HG03342 (cell line): ENCODE measurements around the gene KAT6B.
A peak's percentile ranks its signal among the peaks of the same experiment; 100 is the strongest.

ENCODE experiments used
- ATAC-seq: cut with Tn5 transposase; IDR thresholded peaks from one replicate; pipeline ENCODE4 v1.9.1; 2021; ENCODE audit warnings: mild to moderate bottlenecking, moderate library complexity; ENCODE audit not compliant: unreplicated experiment

The KAT6B gene

DNA sequence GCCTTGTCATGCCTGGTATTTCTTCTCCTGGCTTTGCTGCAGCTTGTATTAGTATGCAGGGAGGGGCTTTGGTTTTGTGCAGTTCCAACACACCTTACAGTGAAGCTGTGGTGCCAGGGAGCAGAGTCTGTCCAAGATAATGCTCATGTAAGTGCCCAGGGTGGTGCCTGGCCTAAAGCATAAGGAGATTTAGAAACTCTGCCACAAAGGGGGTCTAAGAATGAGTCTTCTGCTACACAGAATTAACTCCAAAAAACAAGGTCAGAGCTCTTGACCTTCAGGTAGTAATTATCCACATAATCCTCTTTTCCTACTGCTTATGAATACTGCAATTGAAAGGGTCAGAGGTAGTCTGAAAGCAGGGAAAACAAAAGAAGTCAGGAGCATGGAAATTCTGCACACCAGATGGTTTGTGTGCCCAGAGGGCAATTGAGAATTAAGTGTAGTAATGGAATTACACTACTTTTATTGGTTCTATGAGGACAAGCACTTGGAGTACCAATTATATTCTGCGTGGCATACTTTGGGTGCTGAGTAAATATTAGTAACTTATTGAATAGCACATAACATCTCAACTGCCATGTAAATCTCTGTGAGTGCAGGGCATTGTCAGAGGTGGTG is 121.5 kb downstream of the KAT6B start:
- ATAC-seq = no peak

DNA sequence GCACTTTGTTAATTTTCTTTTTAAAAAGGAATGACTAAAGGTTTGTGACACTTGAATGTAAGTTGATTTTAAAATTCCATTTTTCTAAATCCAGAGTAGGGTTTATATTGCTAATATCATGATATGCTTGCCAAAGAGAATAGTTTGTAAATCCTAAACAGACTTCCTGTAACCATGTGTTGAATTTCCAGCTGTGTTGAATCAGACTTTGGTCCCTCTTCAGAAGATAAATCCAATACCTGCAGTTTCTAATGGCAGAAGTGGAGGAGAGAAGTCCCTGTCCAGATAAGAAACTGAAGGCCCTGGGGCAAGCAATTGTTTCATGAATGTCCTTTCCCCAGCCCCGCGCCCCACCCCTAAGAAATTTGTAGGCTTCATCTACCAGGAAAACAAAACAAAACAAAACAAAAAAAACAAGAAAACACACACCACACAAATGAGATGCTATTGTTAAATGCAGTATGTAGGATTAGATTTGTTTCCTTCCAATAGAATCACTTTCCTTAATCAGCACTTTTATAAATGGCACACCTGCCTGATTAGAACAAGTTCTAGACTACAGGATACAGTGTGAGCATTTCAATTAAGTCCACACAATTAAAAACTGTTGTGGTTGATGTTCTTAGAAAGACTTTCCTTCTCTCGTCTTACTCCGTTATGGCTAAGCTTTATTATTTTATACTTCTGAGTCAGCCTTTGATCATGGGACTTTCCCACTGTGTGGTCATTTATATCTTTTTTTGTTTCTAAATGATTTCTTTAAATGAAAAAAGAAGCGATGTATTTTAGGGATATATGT is 122.8 kb downstream of the KAT6B start:
- ATAC-seq = no peak

DNA sequence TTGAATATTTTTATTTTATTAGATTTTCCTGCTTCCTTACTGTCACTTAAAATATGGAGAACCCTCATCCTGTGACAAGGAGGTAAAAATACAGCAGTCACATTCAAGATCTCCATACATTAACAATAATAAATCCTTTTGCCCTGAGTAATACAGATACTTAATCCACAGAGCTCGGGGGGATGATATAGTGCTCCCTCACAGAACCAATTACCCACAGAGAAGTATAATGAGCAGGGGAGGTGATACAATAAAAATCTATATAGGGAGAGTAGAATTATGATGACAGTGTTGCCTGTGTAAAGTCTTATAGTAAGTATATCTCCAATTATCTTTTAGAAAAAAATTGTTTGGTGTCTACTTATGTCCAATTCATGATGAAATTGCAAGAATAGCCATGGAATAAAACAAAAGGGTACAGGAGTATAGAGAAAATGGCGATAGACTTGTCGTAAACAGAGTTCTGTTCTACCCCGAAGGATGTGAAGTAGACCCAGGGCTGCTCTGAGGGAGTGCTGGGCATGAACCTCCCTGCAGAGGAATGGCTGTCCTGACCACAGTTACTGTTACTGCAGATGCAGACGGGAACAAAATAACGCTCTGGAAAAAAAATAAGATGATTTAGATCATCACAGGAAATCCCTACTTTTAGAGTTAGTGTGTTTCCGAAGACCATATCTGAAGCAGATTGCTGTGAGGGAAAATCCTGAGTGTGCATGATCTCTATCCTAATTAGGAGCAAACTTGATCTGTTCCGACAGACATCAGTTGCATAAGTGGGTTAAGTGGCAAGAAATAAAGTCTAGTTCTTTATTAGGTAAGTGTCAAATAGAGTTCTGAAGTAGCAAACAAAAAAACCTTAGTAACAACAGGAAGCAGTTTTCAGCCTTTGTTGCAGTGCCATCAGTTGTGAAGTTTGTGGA is 123.7 kb downstream of the KAT6B start:
- ATAC-seq = no peak

DNA sequence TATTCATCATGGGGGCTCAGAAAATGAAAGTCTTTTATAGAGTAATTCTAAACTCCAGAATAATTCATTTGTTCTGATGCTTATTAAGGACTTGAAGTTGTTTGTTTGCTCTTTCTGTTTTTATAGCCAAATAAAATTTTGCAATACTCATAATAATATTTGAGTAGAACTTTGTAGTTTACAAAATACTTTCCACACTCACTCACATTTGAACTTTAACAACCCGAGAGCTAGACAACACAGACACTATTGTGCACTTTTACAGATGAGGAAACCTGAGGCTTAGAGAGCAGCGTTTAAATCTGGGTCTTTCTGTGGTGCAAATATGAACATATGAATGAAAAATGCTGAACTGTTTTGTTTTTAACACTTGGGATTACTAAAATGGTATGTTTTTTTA is 126.8 kb downstream of the KAT6B start:
- no peak for ATAC-seq

DNA sequence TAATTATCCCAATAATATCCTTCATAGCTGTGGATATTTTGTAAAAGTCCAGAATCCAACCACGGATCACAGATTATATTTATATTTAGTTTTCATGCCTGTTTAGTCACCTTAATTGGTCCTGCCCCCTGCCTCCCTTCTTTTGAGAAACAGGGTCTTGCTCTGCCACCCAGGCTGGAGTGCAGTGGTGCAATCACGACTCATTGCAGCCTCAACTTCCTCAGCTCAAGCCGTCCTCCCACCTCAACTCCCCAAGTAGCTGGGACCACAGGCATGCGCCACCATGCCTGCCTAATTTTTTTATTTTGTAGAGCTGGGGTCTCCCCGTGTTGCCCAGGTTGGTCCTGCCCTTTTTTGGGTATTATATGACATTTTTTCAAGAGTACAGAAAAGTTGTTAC is 129.4 kb downstream of the KAT6B start:
- ATAC-seq = no peak

DNA sequence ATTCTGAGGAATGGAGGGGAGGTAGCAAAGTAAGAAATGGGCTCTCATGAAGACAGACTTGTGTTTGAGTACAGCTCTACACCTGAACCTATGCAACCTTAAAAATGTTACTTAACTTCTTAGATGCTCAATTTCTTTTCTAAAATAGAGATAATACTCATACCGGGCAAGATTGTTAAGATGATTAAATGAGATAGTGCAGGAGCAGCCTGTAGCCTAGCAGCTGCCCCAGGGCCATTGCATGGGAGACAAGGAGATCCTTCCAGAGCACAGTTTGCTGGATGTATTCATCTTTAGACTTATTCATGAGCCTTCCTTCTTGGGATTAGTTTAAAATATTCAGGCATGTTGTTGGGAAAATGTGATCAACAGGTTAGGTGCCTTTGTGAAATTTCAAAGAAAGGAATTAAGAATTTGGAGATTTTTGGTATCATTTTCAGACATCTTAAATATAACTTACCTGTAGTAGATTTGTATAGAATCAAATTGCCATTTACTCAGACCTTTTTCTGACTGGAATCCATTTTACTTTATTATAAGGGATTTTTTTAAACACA is 130.2 kb downstream of the KAT6B start:
- no peak for ATAC-seq

DNA sequence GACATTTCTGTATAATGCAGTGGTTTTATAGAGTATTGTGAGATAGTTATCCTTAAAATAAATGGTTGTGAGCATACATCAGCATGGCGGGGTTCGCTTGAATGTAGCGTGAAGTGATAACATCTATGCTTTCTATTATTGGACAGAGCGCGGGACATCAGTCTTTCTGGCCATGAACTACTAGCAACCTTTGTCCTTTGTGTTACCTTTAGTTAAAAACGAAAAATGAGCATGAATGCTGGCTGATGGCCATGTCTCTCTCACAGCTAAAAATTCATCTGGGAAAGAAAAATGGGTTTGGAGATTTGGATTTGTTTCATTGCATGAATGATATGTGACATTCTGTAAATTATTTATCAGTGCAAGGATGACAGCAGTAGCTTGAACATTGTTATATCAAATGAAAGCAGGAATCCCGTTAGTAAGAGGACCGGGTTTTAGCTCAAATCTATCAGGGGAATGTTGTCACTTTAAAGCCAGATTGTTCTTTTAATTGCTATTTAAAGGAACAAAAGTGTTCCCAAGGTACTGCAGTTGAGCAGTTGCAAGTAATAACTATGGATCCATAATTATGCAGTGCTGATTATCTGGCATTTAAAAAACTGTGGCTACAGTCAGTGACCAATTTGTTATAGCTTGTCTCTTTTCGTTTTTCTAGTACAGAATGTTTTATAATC is 131.0 kb downstream of the KAT6B start:
- ATAC-seq = no peak

DNA sequence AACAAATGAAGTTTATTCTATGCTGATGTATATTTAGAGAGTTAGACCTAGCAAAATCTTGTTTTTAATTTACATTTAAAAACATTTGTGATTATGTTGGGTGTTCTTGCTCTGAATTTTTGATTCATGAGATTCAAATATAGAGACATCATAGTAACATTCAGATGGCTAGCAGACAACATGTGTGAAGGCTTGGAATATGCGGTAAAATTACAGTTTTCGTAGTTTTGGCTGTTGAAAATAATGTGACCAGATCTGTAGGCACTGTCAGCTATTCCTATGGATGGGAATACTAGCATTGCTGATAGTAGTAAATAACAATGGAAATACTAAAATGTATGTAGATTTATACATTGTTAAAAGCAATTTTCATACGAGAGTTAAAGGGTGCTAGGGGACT is 131.9 kb downstream of the KAT6B start:
- no peak for ATAC-seq

DNA sequence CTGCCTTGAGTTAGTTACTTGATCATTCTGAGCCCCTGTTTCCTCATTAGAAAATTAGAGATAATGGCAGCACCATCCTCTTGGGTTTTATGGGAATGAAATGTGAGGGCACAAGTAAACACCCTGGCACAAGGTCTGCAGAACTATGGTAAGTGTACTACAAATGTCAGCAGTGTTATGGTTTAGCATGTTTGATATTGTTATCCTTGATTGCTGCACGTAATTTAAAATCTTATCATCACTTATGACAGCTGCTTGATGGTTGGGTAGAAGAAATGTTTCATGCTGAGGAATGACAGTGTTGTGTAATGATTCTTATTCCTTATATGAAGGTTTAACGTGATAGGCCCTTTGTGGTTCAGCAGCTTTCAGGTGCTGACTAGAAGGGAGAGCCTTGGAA is 134.3 kb downstream of the KAT6B start:
- no peak for ATAC-seq

DNA sequence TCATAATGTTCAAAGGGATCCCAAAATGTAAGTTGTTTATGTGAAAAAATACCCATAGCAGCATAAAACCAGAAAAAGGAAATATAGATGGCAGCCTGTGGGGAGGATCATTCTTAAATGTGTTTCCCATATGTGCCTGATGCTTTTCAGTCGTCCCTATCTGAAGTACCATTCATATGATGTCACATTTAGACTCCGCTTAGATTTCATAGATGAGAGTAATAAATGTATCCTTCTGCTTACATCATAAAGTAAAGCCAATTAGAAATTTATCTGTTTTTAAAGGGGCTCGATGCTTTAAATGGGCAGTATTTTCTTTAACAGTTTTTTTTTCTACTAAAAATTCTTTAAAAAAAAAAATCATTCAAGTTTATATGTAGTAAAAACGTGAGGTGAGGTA is 136.1 kb downstream of the KAT6B start:
- no peak for ATAC-seq

DNA sequence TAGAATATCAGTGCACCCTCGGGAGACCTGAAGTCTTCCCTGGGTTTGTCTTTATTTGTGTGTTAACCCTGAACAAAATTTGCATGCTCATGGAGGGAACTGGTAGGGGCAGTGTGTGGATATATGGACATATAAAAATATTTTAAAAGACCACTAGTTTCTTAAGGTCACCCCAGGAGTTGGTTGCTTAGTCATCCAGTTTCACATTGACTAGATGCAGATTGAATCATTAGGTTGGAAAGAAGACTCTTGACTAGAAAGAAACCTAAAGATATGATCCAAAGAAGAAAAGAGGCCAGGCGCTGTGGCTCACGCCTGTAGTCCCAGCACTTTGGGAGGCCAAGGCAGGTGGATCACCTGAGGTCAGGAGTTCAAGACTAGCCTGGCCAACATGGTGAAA is 137.1 kb downstream of the KAT6B start:
- ATAC-seq = peak; percentile 49

DNA sequence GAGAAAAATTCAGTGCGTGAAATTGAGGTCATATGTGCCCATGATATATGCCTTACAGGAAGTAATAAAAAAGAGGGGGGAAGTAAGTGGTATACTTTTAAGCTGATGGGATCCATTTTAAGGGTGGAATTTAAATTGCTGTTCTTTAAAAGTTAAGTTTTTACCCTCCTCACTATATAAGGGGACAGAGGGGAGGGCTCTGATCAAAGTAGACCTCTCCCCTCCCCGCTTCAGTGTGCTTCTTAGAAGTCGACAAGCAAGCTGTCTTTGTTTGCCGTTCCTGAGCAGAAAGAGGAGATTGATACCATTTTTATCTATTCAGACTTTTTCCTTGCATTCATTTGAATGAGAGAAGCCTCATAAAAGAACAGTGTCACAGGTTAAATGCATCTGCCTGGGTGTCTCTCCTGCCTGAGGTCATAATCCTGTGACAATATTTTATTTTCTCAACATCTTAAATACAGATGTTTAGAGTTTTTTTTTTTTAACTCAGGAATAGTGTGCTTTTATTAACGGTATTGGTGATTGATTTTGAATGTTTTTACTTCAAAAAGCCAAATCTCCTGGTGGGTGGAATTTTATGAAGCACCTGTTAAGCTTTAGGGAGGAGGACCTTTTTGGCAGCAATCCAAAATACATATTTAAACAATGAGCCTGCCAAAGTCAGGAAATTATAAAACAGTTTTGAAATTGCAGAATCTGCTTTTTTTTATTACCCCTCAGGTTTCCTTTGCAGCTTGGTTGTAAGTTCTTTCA is 141.7 kb downstream of the KAT6B start:
- no peak for ATAC-seq

DNA sequence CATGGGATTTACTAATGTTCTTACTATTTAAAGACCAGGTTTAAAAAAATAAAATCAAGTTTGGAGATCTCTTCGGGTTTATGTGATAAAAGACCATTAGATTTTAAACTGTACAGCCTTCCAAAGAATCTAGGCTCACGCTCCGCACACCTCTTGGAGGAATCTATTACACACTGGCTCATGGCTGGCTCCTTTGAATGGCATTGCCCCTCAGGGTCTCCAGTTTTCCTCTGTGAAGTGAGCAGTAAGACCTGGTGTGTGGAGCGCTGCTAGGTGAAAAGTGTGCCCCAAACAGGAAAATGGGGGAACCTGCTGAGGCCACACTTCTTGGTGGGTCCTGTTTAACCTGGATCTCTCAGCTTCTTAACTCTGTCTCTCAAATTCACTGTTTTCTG is 142.3 kb downstream of the KAT6B start:
- ATAC-seq = no peak

DNA sequence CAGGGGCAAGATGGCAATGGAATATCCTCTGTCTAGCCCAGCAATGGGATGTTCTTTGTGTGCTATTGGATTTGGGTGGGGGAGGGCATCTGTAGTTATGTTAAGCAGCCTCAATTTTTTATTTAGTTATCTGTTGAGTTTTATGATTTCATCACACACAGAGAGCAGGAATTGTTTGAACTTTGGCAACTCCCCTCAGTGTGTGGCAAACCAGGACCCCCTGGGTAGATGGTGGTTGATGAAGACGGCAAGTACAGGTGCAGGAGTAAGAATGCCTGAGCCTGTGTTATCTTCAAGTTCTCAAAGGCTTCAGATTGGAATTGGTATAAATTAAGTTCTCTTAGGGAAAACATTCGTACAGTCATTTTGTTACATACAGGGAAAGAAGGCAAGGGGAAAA is 142.7 kb downstream of the KAT6B start:
- no peak for ATAC-seq

DNA sequence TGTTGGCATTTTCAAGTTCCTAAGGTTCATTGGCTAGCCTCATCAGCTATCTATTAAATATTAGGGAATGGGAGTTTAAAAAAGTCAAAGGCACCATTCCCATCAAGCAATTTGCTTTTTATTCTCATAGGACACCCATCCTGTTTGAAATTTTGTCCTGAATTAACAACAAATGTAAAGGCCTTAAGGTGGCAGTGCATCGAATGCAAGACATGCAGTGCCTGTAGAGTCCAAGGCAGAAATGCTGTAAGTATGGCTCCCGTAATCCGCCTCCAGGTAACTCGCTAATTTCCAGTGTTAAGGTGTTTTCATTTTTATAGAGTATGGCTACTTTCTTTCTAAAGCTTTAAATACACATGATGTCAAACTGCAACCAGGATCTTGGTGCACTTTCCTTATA is 143.1 kb downstream of the KAT6B start:
- no peak for ATAC-seq

DNA sequence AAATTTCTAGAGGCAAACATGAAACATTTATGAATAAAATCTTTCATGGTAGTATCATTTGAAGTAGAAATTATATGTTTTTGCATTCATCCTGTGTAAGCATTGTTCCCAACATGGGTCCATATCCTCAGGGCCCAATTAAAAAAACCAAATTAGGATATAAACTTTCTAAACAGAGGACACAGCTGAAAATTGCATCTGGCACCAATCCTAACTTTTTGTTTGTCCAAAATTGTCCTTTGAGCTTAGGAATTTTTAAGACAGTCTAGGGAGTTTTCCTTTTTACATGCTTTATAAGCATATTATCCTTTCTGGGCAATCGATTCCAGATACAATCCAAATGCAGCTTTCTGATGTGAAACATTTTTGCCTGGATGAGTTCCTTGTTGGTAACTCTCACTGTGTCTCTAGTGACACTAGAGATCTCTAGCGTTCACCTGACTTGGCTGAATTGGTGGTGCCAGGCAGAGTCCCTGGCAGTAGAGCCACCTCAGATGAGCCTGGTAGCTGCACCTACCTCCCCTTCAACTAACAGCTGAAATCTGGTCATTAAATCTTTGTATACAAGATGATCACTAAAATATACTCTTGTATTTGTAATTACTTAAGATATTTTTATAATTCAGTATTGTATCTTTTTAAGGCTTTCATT is 147.5 kb downstream of the KAT6B start:
- ATAC-seq = no peak

DNA sequence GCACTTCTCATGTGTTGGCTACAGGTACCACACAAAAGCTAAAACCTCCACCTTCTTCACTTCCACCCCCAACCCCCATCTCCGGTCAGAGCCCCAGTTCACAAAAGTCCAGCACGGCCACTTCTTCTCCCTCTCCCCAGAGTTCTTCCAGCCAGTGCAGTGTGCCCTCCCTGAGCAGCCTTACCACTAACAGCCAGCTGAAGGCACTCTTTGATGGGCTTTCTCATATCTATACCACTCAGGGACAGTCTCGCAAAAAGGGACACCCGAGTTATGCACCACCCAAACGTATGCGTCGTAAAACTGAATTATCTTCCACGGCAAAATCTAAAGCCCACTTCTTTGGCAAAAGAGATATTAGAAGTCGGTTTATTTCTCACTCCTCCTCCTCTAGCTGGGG is 149.4 kb downstream of the KAT6B start:
- ATAC-seq = no peak

DNA sequence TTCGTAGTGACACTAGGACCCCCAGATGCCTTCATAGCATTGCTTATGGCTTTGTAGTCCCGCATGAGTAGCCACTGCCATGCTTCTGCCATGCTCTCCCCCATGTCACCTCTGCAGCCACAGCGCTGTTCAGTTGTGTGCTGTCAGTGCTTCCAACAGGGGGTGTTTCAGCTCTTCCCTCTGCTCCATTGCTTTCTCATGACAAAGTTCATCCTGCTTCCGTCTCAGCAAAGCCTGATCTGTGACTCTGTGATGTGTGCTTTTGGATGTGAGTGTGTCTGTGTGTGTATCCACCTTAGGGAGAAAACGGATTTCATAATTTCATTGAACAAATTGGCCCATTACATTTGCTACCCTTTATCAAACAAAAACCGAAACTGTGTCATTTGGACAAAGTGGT is 150.2 kb downstream of the KAT6B start:
- ATAC-seq = no peak

DNA sequence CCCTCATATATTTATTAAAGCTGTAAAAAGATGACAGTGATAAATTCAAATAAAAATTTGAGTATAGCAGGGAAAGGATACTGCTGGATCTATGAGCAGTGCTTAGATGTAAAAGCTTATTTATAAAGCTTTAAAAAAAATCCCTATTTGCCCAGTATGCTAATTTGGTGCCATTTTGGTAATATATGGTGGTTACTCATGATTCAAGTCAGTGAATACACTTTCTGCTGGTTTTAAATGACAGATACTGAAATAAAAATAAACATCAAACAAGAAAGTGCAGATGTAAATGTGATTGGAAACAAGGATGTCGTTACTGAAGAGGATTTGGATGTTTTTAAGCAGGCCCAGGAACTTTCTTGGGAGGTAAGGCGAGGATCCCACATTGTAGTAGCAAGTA is 150.7 kb downstream of the KAT6B start:
- ATAC-seq = no peak
